BE2C (cell line): ENCODE data around the gene ZNF236.
A peak's percentile ranks its signal among the peaks of the same experiment; 100 is the strongest.

Experiments used
- DNase-seq: peaks from one replicate; pipeline ENCODE4 v3.0.0-alpha.2; 2020
- H3K27me3 ChIP-seq: fragments of 250-450 bp; sonication (Bioruptor Pico); 2 replicates; pipeline ENCODE4 v1.5.1; 2020; ENCODE audit warnings: mild to moderate bottlenecking
- H3K36me3 ChIP-seq: fragments of 250-450 bp; sonication (Bioruptor Pico); 2 replicates; pipeline ENCODE4 v1.5.1; 2020; ENCODE audit warnings: mild to moderate bottlenecking
- H3K4me1 ChIP-seq: fragments of 250-450 bp; sonication (Bioruptor Pico); 2 replicates; pipeline ENCODE4 v1.5.1; 2020
- H3K4me3 ChIP-seq: 2 replicates; pipeline ENCODE4 v1.5.1; 2011; ENCODE audit warnings: low read depth, low read length
- H3K9me3 ChIP-seq: fragments of 250-450 bp; sonication (Bioruptor Pico); 2 replicates; pipeline ENCODE4 v1.5.1; 2020
- CTCF ChIP-seq: IDR thresholded peaks from 2 replicates; pipeline ENCODE4 v1.5.1; 2012; ENCODE audit warnings: mild to moderate bottlenecking, low read depth, low read length

Gene ZNF236

GRCh38 chr18:76980663-76981395 is 158.5 kb downstream of the ZNF236 start:
- Histone ChIP-seq H3K27me3 (no peaks in the 10 kb centered on the region), H3K9me3 (no peaks in the 10 kb centered on the region), H3K36me3 (no peaks in the 10 kb centered on the region), H3K4me1 (no peaks in the 10 kb centered on the region; the same call in 1 of the 2 replicates), H3K4me3 (peak overlapping the region; percentile 29; the same call in 1 of the 2 replicates)
- TF ChIP-seq CTCF: no peak
- peak; percentile 35 for DNase-seq

- Histone ChIP-seq H3K27me3 (no peaks in the 10 kb centered on the region), H3K9me3 (no peaks in the 10 kb centered on the region), H3K4me1 (no peaks in the 10 kb centered on the region; the same call in 1 of the 2 replicates), H3K4me3 (no peak overlapping the region), H3K36me3 (no peaks in the 10 kb centered on the region)
- DNase-seq: no peak
- TF ChIP-seq CTCF: no peak
Observed at GRCh38 chr18:76981396-76981968, 159.1 kb downstream of the ZNF236 start.

GRCh38 chr18:76982038-76982437 is 159.7 kb downstream of the ZNF236 start:
- no peaks in the 10 kb centered on the region; the same call in 1 of the 2 replicates for H3K4me1 ChIP-seq
- no peaks in the 10 kb centered on the region for H3K36me3 ChIP-seq
- no peak overlapping the region for H3K4me3 ChIP-seq
- H3K9me3 ChIP-seq: no peaks in the 10 kb centered on the region
- DNase-seq: no peak
- H3K27me3 ChIP-seq: no peaks in the 10 kb centered on the region
- TF ChIP-seq CTCF: no peak

GRCh38 chr18:76982841-76983583 is 160.7 kb downstream of the ZNF236 start:
- peak; percentile 77 for DNase-seq
- peak; percentile 75 for TF ChIP-seq CTCF
- Histone ChIP-seq H3K27me3 (no peaks in the 10 kb centered on the region), H3K4me1 (no peaks in the 10 kb centered on the region; the same call in 1 of the 2 replicates), H3K9me3 (no peaks in the 10 kb centered on the region), H3K36me3 (no peaks in the 10 kb centered on the region), H3K4me3 (no peak overlapping the region)

GRCh38 chr18:76983613-76984051 is 161.3 kb downstream of the ZNF236 start:
- no peak for DNase-seq
- Histone ChIP-seq H3K4me3 (no peak overlapping the region), H3K4me1 (no peaks in the 10 kb centered on the region; the same call in 1 of the 2 replicates), H3K27me3 (no peaks in the 10 kb centered on the region), H3K9me3 (no peaks in the 10 kb centered on the region), H3K36me3 (no peaks in the 10 kb centered on the region)
- TF ChIP-seq CTCF: no peak
